ENCODE results near the gene STRA8.

The STRA8 gene

DNA sequence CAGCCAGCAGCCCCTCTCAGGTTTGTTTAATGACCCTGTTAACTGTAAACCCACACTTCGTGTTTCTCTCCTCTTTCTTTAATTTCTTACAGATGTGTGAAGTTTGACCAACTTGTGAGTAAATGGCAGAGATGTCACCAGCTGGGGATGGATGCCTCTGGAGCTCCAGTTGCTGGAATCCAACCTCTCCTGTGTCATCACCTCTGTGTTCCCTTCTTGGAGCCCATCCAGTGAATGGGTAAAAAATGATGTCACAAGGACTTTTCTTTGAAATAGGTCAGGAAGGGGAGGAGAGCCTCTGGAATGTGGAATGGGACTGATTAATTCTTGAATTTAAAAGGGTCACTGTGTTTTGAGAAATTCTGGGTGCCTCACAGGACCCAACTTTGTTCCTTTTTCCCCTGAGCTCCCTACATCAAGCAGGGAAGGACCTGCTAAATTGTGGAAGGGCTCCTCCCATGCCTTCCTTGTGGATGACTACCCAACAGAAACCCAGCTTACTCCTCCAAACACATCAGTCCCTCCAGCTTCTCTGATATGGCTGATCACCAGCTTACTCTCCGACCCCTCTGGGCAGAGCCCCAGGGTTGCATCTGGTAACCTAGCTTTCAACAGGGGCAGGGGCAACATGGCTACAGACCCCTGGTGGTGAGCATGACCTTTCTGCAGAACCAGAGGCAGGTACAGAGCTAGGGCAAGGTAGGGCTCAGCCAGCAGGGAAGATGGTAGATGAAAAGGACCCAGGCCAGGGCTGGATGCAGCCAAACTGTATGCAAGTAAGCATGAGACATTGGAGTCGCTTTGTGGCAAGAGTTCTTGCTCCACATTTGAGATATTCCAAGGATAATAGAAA lies 67.5 kb downstream of the STRA8 start:
- Histone ChIP-seq H3K36me3 (ENCODE audit: control insufficient read depth, insufficient read depth, low read length) (no peaks in the 10 kb centered on the region), H3K27ac (no peak overlapping the region), H3K4me1 (no peaks in the 10 kb centered on the region), H3K9ac (no peak overlapping the region), H3K9me3 (ENCODE audit: control insufficient read depth, low read length) (no peaks in the 10 kb centered on the region), H3K79me2 (no peaks in the 10 kb centered on the region), H3K27me3 (ENCODE audit: control insufficient read depth, insufficient read depth, low read length) (no peaks in the 10 kb centered on the region), H3K4me3 (ENCODE audit: low read depth, low read length) (no peak overlapping the region), H3K4me2 (ENCODE audit: low read length) (no peak overlapping the region), H2AFZ (no peak overlapping the region)
- TF ChIP-seq, protein P1, sequence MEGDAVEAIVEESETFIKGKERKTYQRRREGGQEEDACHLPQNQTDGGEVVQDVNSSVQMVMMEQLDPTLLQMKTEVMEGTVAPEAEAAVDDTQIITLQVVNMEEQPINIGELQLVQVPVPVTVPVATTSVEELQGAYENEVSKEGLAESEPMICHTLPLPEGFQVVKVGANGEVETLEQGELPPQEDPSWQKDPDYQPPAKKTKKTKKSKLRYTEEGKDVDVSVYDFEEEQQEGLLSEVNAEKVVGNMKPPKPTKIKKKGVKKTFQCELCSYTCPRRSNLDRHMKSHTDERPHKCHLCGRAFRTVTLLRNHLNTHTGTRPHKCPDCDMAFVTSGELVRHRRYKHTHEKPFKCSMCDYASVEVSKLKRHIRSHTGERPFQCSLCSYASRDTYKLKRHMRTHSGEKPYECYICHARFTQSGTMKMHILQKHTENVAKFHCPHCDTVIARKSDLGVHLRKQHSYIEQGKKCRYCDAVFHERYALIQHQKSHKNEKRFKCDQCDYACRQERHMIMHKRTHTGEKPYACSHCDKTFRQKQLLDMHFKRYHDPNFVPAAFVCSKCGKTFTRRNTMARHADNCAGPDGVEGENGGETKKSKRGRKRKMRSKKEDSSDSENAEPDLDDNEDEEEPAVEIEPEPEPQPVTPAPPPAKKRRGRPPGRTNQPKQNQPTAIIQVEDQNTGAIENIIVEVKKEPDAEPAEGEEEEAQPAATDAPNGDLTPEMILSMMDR (IDR thresholded peaks at IDR 0.05), result no peak

Data from parathyroid adenoma (tissue), 2 donors.